ENCODE measurements around the gene ZNF248.

- no peak for TF ChIP-seq EZH2phosphoT487 (IDR thresholded peaks at IDR 0.05; ENCODE audit: insufficient read depth, low read depth)
- TF ChIP-seq EZH2 (IDR thresholded peaks at IDR 0.05; ENCODE audit: insufficient read depth, poor library complexity, severe bottlenecking), result no peak
Measured at GRCh38 chr10:37803269-37803668, 54.1 kb downstream of the ZNF248 start.
